ENCODE results near the gene PHLDB1. TPM values are rescaled to one million over a fixed set of nuclear protein-coding genes. Genes with fewer than 3 reads are reported as not detected.

Gene PHLDB1
- total RNA-seq: 100 to 1,000 TPM in 2 of 4 donors, 10 to 100 TPM in 2; 92.6 to 276 (median 161) TPM

DNA sequence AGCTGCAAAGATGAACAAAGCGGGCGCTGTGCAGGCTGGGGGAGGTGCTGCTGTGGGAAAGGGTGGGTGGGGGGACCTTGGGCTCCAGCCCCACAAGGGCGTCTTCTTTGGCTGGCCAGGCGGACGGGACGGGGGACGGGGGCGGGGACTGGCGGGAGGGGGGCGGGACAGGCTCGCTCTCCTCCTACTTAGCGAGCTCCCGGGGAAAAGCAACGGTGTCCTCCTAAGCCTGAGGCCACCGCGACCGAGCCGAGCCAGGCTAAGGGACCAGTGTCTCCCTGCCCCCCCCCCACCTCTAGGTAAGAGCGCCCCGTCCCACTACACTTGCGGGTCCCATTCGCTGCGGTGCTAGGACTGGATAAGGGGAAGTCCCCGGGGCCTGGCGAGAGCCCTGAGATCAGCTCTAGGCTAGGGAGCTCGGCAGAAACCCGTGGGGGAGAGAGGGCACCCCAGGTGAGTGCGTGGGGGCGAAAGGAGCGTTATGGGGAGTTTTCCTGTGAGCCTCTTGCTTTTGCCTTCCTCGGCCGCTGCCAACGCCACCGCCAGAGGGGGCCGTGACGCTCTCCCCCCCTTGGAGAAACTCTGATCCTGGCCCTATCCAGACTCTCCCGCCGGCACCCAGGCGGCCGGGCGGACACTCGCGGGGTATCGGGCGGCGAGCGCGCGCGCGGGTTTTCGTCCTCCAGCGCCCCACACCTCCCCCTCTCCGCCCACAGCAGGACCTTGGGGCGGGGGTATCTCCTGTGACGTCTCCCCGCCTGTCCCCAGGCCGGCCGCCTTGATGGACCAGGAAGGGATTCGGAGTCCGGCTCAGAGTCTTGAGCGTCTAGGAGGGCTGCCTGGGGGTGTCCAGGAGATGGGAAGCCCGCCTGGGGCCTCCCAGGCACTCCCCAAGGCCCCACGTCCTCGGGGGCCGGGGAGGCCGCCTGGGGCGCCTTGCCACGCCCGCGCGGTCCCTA lies at the start of gene PHLDB1:
TSS of gene PHLDB1 (plus strand) at position 215 of the 959 bp plus-strand sequence. CDS start 6,222 bp downstream, outside the sequence.
- in situ Hi-C loops (cut with MboI; ENCODE audit: low pct_ligation_motif_present in 1 of 4, low pct_unique_long_range_greater_than_20kb in 1 of 4, low sequenced_read_pairs in 3 of 4): no loop called here
- peaks cover 10 to 69% (median 40%) of the 10 kb centered on the region in 4 donors for H3K4me1 ChIP-seq
- peak within 1 kb of the TSS; percentile 84 to 95 (median 88) for H3K27ac ChIP-seq
- H3K9me3 ChIP-seq: no peaks in the 10 kb centered on the region
- intact Hi-C loops (cut with DNase I; ENCODE audit: low total_unique reads): no loop called here
- H3K27me3 ChIP-seq: peaks cover 30% of the 10 kb centered on the region
- WGBS, 2 donors (ENCODE audit: low coverage in 1 of 2): 1% methylated on average over 48 of the region's 72 CpGs; no CpG with 5 or more reads in 1 of the 2 donors
- peak within 1 kb of the TSS; percentile 42 to 83 (median 62) for H3K4me3 ChIP-seq
- peak; percentile 46 to 55 (median 54) for TF ChIP-seq POLR2AphosphoS5 (IDR thresholded peaks at IDR 0.05)
- no peak for TF ChIP-seq EP300 (IDR thresholded peaks at IDR 0.05; ENCODE audit: low read depth)
- TF ChIP-seq, protein P1, sequence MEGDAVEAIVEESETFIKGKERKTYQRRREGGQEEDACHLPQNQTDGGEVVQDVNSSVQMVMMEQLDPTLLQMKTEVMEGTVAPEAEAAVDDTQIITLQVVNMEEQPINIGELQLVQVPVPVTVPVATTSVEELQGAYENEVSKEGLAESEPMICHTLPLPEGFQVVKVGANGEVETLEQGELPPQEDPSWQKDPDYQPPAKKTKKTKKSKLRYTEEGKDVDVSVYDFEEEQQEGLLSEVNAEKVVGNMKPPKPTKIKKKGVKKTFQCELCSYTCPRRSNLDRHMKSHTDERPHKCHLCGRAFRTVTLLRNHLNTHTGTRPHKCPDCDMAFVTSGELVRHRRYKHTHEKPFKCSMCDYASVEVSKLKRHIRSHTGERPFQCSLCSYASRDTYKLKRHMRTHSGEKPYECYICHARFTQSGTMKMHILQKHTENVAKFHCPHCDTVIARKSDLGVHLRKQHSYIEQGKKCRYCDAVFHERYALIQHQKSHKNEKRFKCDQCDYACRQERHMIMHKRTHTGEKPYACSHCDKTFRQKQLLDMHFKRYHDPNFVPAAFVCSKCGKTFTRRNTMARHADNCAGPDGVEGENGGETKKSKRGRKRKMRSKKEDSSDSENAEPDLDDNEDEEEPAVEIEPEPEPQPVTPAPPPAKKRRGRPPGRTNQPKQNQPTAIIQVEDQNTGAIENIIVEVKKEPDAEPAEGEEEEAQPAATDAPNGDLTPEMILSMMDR (IDR thresholded peaks at IDR 0.05): peak; percentile 41 to 65 (median 49)
- TF ChIP-seq POLR2A (IDR thresholded peaks at IDR 0.05): peak; percentile 50
- peak; percentile 58 for DNase-seq
- H3K36me3 ChIP-seq: no peaks in the 10 kb centered on the region

DNA sequence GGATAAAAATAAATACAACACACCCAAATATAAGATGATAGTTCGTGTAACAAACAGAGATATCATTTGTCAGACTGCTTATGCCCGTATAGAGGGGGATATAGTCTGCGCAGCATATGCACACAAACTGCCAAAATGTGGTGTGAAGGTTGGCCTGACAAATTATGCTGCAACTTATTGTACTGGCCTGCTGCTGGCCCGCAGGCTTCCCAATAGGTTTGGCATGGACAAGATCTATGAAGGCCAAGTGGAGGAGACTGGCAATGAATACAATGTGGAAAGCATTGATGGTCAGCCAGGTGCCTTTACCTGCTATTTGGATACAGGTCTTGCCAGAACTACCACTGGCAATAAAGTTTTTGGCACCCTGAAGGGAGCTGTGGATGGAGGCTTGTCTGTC lies 46.6 kb upstream of the PHLDB1 start:
- Histone ChIP-seq H3K27ac (no peak overlapping the region), H3K4me3 (no peak overlapping the region), H3K4me1 (peaks cover 0 to 10% (median 8%) of the 10 kb centered on the region in 4 donors), H3K27me3 (no peaks in the 10 kb centered on the region), H3K9me3 (no peaks in the 10 kb centered on the region), H3K36me3 (peaks cover 0 to 12% (median 3%) of the 10 kb centered on the region in 4 donors)
- 89 to 92% methylated on average over 3 to 4 of the region's 4 CpGs for WGBS, 2 donors (ENCODE audit: low coverage in 1 of 2)
- no peak for TF ChIP-seq EP300 (IDR thresholded peaks at IDR 0.05; ENCODE audit: low read depth)
- TF ChIP-seq, protein P1 (IDR thresholded peaks at IDR 0.05): no peak
- no peak for TF ChIP-seq POLR2AphosphoS5 (IDR thresholded peaks at IDR 0.05)
- no peak for TF ChIP-seq POLR2A (IDR thresholded peaks at IDR 0.05)
- intact Hi-C loops (cut with DNase I; ENCODE audit: low total_unique reads): no loop called here
- in situ Hi-C loops (cut with MboI; ENCODE audit: low pct_ligation_motif_present in 1 of 4, low pct_unique_long_range_greater_than_20kb in 1 of 4, low sequenced_read_pairs in 3 of 4): no loop called here
- no peak for DNase-seq

DNA sequence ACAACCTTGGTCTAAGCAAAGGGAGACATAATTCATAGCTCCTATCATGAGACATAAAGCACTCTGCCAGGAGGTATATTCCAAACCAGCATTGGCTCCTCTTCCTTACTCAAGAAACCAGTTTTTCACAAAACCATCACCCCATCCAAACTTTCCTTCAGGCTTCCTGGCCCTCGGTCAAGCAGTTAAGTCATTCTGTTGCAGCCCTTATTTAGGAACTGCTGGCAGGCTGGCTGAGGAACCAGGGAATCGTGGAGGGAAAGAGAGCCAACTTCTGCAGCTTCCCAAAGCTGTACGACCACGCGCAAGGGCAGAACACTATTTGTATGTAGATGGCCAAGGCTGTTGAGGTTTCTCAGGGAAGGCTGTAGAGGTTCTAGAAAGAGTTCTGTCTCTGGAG lies 42.4 kb upstream of the PHLDB1 start:
- Histone ChIP-seq H3K4me1 (peaks cover 0 to 10% (median 8%) of the 10 kb centered on the region in 4 donors), H3K4me3 (peak overlapping the region in 3 of 4 donors; percentile 44 to 82 (median 49)), H3K36me3 (no peaks in the 10 kb centered on the region), H3K27me3 (no peaks in the 10 kb centered on the region), H3K27ac (peak overlapping the region; percentile 68 to 86 (median 80)), H3K9me3 (no peaks in the 10 kb centered on the region)
- WGBS, 2 donors (ENCODE audit: low coverage in 1 of 2): 40% methylated on average over 5 of the region's 5 CpGs; no CpG with 5 or more reads in 1 of the 2 donors
- no peak for DNase-seq
- TF ChIP-seq, protein P1 (IDR thresholded peaks at IDR 0.05): no peak
- no peak for TF ChIP-seq POLR2A (IDR thresholded peaks at IDR 0.05)
- TF ChIP-seq EP300 (IDR thresholded peaks at IDR 0.05; ENCODE audit: low read depth): no peak
- no peak for TF ChIP-seq POLR2AphosphoS5 (IDR thresholded peaks at IDR 0.05)
- in situ Hi-C loops (cut with MboI; ENCODE audit: low pct_ligation_motif_present in 1 of 4, low pct_unique_long_range_greater_than_20kb in 1 of 4, low sequenced_read_pairs in 3 of 4) (no loop called here), intact Hi-C loops (cut with DNase I; ENCODE audit: low total_unique reads) (no loop called here)

DNA sequence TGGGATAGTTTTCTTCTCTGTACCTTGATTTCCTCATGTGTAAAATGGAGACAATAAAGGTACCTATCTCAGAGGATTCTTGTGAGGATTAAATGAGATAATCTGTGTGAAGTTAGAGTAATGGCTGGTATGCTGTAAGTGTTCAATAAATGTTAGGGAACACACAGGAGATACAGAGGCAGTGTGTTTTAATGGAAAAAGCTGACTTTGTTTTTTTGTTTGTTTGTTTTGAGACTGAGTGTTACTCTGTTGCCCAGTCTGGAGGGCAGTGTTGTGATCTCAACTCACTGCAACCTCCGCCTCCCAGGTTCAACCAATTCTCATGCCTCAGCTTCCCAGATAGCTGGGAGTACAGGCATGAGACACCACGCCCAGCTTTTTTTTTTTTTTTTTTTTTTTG lies 37.7 kb upstream of the PHLDB1 start:
- TF ChIP-seq EP300 (IDR thresholded peaks at IDR 0.05; ENCODE audit: low read depth) (no peak), POLR2A (IDR thresholded peaks at IDR 0.05) (no peak), POLR2AphosphoS5 (IDR thresholded peaks at IDR 0.05) (no peak)
- in situ Hi-C loops (cut with MboI; ENCODE audit: low pct_ligation_motif_present in 1 of 4, low pct_unique_long_range_greater_than_20kb in 1 of 4, low sequenced_read_pairs in 3 of 4): no loop called here
- intact Hi-C loops (cut with DNase I; ENCODE audit: low total_unique reads): no loop called here
- H3K27me3 ChIP-seq: no peaks in the 10 kb centered on the region
- peaks cover 11 to 32% (median 28%) of the 10 kb centered on the region in 4 donors for H3K4me1 ChIP-seq
- no peak overlapping the region for H3K4me3 ChIP-seq
- DNase-seq: no peak
- H3K36me3 ChIP-seq: no peaks in the 10 kb centered on the region
- no peak overlapping the region for H3K27ac ChIP-seq
- no peaks in the 10 kb centered on the region for H3K9me3 ChIP-seq
- 69% methylated on average over 2 of the region's 2 CpGs; no CpG with 5 or more reads in 1 of the 2 donors for WGBS, 2 donors (ENCODE audit: low coverage in 1 of 2)

Data from transverse colon (tissue), 4 donors.